GM12878 (cell line): ENCODE results near the gene ABCB8.

ENCODE experiments used
- CTCF ChIP-seq, 3 experiments: IDR thresholded peaks in 2 of 3; conservative IDR thresholded peaks in 1 of 3; 2 replicates each; pipeline ENCODE4 v1.5.1; 2011; ENCODE audit warnings: low read depth in 3 of 3, low read length in 3 of 3, mild to moderate bottlenecking in 3 of 3, control low read depth in 2 of 3, moderate library complexity in 2 of 3, inconsistent platforms in 1 of 3, mixed read lengths in 1 of 3; ENCODE audit not compliant: control insufficient read depth in 2 of 3, insufficient read depth in 1 of 3; ENCODE audit errors: extremely low read depth in 1 of 3
- SUZ12 ChIP-seq: fragments of 200-600 bp; sonication (generic); IDR thresholded peaks from one replicate; pipeline ENCODE4 v1.6.1; 2018; ENCODE audit warnings: antibody characterized with exemption, mild to moderate bottlenecking; ENCODE audit not compliant: unreplicated experiment
- USF2 ChIP-seq: IDR thresholded peaks from 2 replicates; pipeline ENCODE4 v1.6.1; 2011; ENCODE audit warnings: low read depth, low read length, improper control_type of control experiment, borderline replicate concordance
- ZBTB4 ChIP-seq: fragments of 450-650 bp; formaldehyde crosslinking; IDR thresholded peaks from 2 replicates; pipeline ENCODE4 v1.4.0; 2022; ENCODE audit warnings: mild to moderate bottlenecking, moderate library complexity
- ZNF274 ChIP-seq: IDR thresholded peaks from one replicate; pipeline ENCODE4 v1.8.0; 2011; ENCODE audit not compliant: insufficient read length, insufficient read depth

GRCh38 chr7:151065516-151065915 lies 37.3 kb downstream of the ABCB8 start:
- TF ChIP-seq CTCF (IDR thresholded peaks at IDR 0.05 in 2 of 3, conservative IDR thresholded peaks at IDR 0.05 in 1 of 3; ENCODE audit: control insufficient read depth in 2 of 3, extremely low read depth in 1 of 3, insufficient read depth in 1 of 3, low read depth in 3 of 3, low read length in 3 of 3) (no peak), ZBTB4 (CRISPR knock-in tag) (no peak), USF2 (no peak), ZNF274 (no peak), SUZ12 (no peak)
